Astrocyte (in vitro differentiated cells and primary cell): ENCODE measurements around the gene C11orf71.

Source experiments
- CTCF ChIP-seq: IDR thresholded peaks from 2 replicates; pipeline ENCODE4 v1.5.1; 2011; ENCODE audit warnings: low read depth, mild to moderate bottlenecking, inconsistent platforms, low read length, moderate library complexity; ENCODE audit not compliant: insufficient read depth
- EZH2 ChIP-seq: IDR thresholded peaks from 2 replicates; pipeline ENCODE4 v1.6.1; 2012; ENCODE audit warnings: mild to moderate bottlenecking, low read length, inconsistent platforms; ENCODE audit not compliant: insufficient read depth

- TF ChIP-seq CTCF = peak; percentile 21
- no peak for TF ChIP-seq EZH2
Measured at GRCh38 chr11:114395736-114396135, 4.6 kb downstream of the C11orf71 start.
